CD4-positive, alpha-beta T cell treated with Interleukin-21 for 1 hour (primary cell): Measurements from ENCODE around the gene CRNN.

Source experiments
- DNase-seq: peaks from one replicate; pipeline ENCODE4 v3.0.0-alpha.2; 2020

CRNN gene

DNA sequence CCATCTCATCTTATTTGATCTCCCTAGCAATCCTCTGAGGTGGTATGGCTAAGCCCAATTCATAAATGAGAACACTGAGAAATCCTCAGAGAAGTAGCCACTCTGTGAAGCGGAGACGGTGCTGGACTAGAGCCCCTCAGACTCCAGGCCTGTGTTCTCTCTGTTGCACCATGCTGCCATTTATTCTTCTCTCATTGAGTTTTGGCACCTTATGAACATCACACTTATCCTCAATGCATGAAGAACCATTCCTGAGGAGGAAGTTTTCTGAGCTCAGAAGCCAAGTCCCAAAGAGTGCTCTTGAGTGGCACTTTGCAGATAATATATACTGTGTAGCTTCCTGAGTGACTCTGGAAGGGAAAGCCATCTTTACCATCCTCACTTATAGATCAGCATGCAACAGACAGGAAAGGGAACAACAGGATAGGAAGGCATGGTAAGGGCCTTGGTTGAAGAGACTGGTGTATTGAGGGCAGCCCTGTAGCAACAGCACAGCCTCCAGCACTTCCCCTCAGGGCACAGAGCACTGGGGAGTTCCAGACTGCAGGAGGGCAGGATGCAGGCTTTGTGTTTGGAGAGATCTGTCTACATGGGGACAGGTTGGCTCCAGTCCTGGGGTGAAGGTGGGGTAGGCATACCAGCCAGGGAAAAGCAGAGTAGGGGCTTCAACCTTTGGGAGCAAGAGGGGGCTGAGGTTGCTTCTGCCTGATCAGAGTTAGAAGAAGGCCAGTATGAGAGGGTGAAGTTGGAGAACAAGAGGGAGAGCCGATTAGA lies 1.6 kb upstream of the CRNN start:
- DNase-seq: no peak

DNA sequence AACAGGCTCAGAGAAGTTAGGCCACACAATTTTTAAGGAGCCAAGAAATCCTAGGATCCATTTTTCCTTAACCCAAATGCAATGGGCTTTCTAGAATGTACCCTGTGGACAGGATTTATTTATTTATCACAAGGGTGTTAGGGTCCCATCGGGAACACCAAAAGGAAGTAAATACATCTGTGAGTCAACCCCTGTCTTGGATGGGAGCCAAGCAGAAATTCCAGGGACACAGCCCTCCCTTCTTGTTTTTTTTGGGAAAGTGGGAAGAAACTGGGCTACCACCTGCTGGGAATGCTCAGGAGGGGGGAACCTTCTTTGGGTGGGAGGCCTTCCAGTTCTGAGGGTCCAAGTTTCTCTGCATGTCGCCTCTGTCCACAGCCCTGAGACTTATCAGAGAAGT lies 1.3 kb downstream of the CRNN start:
- DNase-seq: no peak

DNA sequence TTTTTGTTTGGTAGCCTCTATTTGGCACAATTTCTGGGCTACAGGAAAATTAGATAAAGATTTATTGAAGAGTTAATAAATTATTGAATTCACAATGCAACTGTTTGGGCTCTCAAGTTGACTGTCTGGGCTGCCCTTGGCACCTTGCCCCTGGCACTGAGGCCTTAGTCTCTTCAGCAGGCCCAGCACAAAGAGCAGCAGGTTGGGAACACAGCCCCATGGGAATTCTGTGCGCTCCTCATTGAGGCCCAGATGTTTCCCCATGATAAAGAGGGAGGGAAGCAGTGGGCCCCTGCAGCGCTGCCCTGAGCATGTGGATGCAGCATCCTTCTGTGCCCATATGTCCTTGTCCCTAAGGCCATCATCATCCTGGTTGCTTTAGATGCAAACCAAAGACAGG lies 2.9 kb downstream of the CRNN start:
- DNase-seq: no peak

DNA sequence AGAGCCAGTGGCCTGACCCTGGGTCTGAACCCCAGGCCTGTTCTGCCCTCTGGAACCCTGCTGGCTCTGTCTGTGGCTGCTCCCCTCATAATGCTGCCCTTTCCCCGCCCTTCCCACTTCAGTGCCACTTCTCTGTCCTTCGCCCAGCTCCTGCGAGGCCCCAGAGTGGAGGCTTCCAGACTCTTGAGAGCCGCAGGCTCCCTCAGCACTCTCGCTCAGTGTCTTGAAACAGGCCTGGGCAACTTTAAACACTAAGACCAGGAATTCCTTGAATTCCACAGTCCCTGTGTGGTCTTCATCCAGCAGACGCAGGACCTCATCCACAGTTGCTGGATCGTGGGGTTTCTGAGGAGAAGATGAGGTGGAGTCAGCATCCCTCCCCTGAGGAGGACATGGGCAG lies 3.5 kb downstream of the CRNN start:
- DNase-seq: no peak

DNA sequence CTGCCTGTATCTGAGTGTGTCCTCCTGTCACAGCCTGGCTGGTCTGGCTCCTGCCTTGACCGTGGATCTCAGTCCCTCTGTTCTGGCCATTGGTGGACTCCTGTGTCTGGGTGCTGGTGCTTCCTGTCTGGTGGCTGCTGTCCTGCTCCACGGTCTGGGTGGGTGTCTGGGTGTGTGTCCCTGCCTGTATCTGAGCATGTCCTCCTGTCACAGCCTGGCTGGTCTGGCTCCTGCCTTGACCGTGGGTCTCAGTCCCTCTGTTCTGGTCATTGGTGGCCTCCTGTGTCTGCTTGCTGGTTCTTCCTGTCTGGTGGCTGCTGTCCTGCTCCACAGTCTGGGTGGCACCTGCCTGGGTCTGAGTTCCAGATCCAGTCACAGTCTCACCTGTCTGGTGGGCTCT lies 4.0 kb downstream of the CRNN start:
- no peak for DNase-seq

DNA sequence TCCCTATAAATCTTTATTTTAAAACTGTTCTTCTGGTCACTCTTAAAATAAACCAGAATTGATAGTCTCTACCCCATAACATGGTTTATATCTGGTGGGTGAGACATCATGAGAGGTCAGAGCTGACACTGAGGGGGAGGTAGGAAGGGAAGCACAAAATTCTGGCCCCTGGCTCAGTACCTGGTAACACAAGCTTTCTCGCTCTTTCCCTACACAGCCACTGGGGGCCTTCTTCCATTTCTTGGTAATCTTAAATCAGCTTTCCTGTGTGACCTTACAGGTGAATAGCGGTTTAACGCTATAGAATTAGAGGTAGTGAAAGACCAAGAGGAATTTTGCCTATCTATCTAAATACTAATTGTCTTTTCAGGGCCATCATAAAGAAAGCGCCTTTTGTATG lies 5.4 kb downstream of the CRNN start:
- DNase-seq: no peak

DNA sequence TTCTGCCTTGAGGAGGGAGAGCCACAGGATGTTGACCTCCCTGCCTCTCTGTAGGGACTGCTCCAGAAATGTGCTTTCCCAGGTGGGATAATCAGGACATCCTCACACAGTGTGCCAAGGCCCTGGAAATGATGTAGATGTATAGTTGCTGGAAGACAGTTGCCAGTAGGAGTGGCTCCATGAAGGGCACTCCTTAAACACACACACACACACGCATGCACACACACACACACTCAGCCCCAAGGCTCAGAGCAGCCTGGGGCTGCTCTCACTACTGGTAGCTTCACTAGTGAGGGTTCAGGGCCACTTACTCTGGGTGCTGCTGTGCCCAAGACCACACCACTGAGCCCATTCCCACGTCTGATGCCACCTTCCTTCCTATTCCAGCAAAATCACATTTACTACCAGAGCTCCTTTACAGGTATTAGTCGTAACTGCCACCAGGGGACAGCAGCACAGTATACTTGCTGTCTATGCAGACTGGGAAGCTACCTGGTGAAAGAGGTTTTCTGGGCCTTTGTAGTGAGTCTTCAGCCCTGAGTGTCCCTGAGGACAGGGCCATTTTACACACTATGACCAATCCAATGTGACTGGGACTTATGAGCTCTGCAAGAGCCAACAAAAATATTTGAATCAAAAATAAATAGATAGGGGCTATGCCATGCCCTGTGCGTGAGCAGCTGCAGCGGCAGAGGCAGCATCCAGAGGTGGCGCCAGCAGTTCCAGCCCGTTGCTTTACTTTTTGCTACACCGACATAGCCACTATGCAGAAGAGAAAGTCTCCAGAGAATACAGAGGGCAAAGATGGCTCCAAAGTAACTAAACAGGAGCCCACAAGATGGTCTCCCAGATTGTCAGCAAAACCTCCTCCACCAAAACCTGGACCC lies 15.0 kb downstream of the CRNN start:
- DNase-seq: peak; percentile 7

DNA sequence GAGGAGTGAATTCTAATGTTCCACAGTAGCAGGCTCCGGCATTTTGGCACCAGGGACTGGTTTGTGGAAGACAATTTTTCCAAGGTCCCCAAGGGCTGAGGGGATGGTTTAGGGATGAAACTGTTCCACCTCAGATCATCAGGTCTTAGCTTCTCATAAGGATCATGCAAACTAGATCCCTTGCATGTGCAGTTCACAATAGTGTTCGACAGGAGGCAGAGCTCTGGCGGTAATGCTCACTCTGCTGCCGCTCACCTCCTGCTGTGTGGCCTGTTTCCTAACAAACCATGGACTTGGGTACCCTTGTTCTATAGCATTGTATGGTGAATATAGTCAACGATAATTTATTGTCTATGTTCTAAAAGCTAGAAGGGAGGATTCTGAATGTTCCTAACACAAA lies 16.6 kb downstream of the CRNN start:
- no peak for DNase-seq

DNA sequence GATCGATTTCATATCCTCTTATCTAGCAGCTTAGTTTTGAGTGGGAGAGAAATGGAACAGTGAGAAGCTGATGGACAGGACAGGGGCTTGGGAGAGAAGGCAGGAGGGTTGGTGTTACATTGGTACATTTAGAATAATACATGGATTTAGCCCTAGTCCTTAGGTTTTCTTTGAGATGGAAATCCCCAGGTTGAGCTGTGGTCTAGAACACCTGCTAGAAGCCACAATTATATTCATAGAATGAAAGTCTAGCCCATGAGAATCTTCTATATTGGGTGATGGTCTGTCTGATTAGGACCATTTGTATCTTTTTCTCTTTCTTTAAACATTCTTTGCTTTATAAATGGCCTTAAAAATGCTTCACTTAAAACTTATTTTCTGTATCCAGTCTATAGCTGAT lies 19.9 kb downstream of the CRNN start:
- no peak for DNase-seq

DNA sequence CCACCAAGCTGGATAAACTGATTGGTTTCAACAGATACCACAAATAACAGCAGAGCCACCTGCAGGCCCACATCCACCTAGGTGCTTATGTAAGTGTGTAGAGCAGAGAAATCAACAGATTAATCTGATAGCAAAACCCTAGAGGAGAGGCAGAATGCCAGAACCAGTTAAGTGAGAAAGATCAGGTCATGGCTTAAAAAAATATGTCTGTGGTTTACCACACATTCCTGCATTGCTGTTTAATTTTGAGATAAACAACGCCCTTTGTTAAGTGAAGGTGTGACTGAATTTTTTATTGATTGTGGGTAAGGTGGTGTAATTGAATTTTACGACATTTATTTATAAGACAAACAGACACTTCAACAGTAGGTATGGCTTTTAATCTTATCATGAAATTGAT lies 21.2 kb downstream of the CRNN start:
- DNase-seq: peak; percentile 60

DNA sequence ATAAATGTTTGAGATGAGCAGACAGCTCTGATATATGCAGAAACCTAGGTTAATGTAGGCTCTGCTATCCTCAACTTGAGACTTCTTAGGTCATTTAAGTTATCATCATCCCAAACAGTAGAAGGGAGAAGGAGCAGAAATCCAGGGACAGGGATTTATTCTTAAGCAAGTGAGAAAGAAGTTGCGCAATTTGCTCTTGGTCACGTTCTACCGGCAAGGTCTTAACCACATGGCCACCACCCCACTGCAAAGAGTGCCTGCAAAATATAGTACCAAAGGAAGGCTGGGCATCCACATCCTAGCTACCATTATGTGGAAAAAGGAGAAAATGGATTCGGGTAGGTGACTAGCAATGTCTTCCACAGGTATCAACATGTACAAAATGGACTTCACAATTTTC lies 25.2 kb downstream of the CRNN start:
- no peak for DNase-seq

DNA sequence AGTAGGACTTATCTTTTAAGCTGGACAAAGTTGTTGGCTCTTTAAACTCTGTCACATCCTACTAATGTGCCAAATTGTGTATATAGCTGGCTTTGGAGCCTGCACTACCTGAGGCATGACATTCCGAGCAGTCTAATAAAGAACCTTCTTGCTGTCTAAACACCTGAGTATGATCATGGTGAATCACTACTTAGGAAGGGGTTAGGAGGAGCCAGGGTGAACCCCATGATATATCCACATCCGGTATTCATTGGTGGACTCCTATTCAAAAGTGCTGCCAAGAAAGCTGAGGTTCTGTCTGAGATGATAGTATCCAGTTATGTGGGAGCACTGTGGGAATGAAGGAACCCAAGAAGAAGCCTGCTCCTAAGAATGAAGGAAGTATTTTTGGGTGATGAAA lies 27.1 kb downstream of the CRNN start:
- DNase-seq: no peak

DNA sequence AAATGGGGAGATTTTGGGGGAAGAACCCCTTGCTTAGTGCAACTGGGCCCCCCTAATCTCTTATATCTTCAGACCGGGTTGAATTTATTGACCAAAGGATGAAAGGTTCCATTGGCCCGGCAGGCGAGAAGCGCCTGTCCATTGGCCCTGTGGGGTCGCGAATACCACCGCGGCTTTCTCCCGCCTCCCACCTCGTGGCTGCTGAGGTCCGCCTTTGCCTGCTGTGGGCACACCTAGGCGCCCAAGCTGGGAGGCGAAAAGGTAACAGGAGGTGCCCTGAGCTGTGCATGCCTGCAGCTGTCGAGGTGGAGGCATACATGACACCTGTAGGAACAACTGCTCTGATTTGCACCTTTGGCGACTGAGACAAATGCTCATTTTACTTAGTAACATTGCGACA lies 33.1 kb downstream of the CRNN start:
- DNase-seq: no peak

DNA sequence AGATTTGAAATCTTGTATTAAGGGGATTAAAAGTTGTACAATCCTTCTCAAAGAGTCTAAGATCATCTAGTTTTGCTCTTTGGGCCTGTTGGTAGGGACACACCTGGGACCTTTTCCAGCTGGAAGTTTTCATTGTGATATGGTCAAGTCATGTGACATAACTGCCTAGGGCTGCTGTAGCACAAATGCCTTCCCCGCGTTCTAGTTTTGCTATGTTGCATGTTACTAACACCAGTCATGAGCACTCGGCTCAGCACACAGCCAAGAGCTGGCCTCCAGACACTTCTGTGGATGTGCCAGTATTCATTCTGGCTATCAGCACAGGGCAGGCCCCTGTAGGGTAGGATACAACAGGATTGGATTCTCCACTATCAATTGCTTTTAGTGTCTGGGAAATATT lies 39.6 kb downstream of the CRNN start:
- no peak for DNase-seq

DNA sequence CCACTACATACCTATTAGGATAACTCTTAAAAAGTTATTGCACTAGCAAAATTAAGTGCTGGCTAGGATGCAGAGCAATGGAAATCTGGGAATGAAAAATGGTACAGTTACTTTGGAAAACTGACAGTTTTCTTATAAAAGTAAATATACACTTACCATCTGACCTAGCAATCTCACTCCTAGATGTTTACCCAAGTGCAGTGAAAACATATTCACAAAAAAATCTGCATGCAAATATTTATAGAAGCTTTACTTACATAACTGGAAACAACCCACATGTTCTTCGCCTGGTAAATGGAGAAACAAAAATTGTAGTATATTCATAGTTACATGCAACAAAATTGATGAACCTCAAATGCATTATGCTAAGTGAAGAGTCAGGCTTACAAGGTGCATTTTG lies 41.4 kb downstream of the CRNN start:
- DNase-seq: no peak

DNA sequence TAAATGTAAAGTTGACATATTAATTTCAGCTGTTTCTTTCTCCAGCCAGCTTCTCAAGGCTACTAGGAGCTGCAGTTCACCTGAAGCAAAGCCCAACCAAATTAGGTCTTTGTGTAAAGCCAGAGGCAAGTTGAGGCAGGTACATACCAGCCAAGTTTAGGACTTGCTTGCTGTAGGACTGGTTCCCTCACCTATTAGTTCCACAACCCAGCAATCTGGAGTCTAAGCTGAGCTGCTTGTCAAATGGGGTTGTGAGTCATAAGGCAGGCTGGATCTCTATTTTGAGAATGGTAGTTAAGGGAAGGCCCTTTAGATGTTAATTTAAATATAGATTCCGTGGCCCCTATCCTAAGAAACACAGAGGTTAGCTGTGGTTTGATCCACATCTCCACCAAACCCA lies 46.6 kb downstream of the CRNN start:
- DNase-seq: no peak

DNA sequence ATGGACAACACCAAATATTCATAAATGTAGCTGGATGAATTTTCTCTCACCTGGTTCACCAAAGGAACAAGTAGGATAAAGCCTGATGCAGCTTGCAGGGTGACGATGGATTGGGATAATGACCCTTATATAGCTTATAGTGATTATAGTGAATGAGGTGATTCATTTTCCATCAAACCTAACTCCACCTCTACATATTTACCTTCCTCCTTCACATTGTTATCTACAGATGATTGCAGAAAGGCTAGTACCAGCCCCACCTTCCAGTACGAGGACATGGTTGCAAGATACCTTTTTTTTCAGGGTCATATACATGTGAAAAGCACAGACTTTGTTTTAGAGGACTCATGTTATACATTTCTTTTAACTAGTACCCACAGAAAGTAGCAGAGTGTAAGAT lies 54.2 kb downstream of the CRNN start, which contains the start of gene FLG2:
Gene FLG2, minus strand, starts transcription at position 101 of the 400 bp plus-strand sequence. CDS start 1,122 bp downstream, outside the sequence.
- DNase-seq: no peak
